Activated CD4-positive, alpha-beta T cell treated with anti-CD3 and anti-CD28 coated beads, Interleukin-2, amount 50 U/mL, for 48 hours (primary cell): ENCODE measurements around the gene ANTXRL.
"Not testable (repeated sequence)": the region's sequence is repeated elsewhere in the genome, so short reads cannot be mapped to it uniquely, and the experiment has no call there.

Source experiments
- DNase-seq, 2 experiments: peaks; one replicate each; pipeline ENCODE4 v3.0.0-alpha.2; 2020

ANTXRL gene

GRCh38 chr10:46367209-46367608 is 80.4 kb downstream of the ANTXRL start:
- not testable (repeated sequence) for DNase-seq

GRCh38 chr10:46367666-46368240 is 81.0 kb downstream of the ANTXRL start:
- DNase-seq: not testable (repeated sequence)

- not testable (repeated sequence) for DNase-seq
These were observed 82.2 kb downstream of the ANTXRL start for GRCh38 chr10:46368956-46369355.

GRCh38 chr10:46374410-46374809 is 87.6 kb downstream of the ANTXRL start:
- not testable (repeated sequence) for DNase-seq

- not testable (repeated sequence) for DNase-seq
These were observed 88.6 kb downstream of the ANTXRL start, which contains the start of gene ANXA8L1 for GRCh38 chr10:46375406-46375805. ANXA8L1 (plus strand) TSS chr10:46375776; CDS start chr10:46375852, 76 bp downstream.

- DNase-seq: not testable (repeated sequence)
These were observed 90.2 kb downstream of the ANTXRL start for GRCh38 chr10:46377022-46377421.

GRCh38 chr10:46377651-46378050 is 90.9 kb downstream of the ANTXRL start:
- DNase-seq: not testable (repeated sequence)

- not testable (repeated sequence) for DNase-seq
These were observed 91.3 kb downstream of the ANTXRL start for GRCh38 chr10:46378108-46378507.

- DNase-seq: not testable (repeated sequence)
These were observed 92.5 kb downstream of the ANTXRL start for GRCh38 chr10:46379233-46379848.
